ENCODE results near the gene MIER2.
"Not testable (repeated sequence)": the region's sequence is repeated elsewhere in the genome, so short reads cannot be mapped to it uniquely, and the experiment has no call there.

The MIER2 gene

DNA sequence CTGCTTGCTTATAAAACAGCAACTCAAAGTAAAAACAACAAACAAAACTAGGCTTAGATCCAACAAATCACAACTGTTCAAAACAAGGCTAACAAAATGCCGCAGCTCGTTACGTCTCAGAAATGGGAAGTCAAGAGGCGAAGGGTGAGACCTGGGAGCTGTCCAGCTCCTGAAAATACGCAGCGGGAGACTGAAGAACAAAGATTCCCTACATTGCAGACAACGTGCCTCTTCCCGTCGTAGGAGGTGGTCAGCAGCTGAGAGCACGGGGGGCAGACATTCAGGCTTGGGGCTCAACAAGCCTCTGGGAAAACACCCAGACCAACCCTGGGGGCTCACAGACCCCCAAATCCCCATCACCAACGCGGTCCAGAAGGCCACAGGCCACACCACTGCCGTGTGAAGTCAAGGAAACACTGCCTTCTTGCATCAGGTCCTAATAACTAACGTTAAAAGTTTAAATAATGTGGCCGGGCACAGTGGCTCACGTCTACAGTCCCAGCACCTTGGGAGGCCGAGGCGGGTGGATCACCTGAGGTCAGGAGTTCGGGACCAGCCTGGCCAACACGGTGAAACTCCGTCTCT, 66.9 kb downstream of the MIER2 start:
- no peak for TF ChIP-seq CTCF (IDR thresholded peaks at IDR 0.05; ENCODE audit: insufficient read depth, low read depth, low read length, missing control alignments)
- H3K4me3 ChIP-seq (ENCODE audit: low read depth, low read length) = no peak overlapping the region
- no peak for DNase-seq (ENCODE audit: low read depth)

DNA sequence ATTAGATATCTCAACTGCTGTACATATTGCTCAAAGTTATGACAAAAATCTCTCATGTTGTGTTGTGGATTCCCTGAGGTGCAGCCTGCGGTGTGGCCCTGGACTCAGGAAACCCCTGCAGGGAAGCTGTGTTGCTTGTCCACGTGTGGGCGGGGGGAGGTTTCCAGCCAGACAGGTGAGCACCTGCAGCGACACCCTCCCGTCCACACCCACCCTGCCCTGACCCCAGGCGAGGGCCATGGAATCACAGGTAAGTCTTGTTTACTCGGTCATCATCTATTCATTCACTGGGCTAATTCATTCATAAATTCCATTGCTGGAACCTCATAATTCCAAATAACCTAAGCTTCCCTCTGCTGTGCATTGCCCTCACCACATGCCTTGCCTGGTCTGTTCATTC, 67.5 kb downstream of the MIER2 start:
- H3K4me3 ChIP-seq (ENCODE audit: low read depth, low read length) = no peak overlapping the region
- no peak for TF ChIP-seq CTCF (IDR thresholded peaks at IDR 0.05; ENCODE audit: insufficient read depth, low read depth, low read length, missing control alignments)
- no peak for DNase-seq (ENCODE audit: low read depth)

DNA sequence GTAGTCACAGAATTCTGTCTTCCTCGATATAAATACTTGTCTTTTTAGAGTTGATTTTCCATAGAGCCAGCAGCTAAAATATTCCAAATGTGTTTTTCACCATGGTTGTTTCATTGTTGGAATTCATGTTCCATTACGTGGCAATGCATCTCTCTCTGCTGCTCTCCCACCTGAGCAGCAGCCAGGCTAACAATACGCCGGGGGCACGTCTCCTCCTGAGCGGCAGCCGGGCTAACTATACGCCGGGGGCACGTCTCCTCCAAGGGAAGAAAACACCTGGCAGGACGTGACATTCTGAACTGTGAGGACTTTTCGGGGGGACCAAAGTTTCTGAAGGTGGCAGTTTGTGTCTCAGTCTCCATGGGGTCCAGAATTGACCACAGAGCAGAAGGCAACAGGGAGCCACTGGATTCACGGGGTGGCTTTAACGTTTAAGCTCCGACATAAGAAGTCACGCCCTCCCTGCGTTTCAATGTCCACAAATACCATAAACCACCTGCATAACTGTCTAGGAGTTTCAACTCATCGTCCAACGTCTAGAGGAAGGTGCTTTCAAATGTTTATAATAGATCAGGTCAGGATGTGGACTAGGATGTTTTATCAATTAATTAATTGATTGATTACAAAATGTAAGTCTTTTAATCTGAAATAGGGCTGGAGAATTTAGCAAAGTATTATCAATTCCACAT, 68.5 kb downstream of the MIER2 start:
- no peak for DNase-seq (ENCODE audit: low read depth)
- no peak overlapping the region for H3K4me3 ChIP-seq (ENCODE audit: low read depth, low read length)
- TF ChIP-seq CTCF (IDR thresholded peaks at IDR 0.05; ENCODE audit: insufficient read depth, low read depth, low read length, missing control alignments) = no peak

DNA sequence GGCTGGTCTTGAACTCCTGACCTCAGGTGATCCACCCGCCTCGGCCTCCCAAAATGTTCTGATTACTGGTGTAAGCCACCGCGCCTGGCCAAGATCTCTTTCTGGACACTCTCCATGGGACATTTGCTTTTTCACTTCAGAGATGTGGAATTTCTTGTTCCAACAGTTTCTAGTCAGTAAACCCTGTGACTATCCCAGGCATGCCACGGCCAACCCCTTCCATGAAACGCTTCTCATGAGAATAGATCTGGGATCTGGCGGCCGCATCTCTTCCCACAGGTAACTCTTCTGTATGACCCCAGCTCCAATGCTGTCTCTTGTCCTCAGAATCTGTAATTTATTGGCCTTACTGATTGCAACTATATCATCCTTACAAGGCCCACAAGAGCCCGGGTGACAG, 69.6 kb downstream of the MIER2 start:
- TF ChIP-seq CTCF (IDR thresholded peaks at IDR 0.05; ENCODE audit: insufficient read depth, low read depth, low read length, missing control alignments) = no peak
- DNase-seq (ENCODE audit: low read depth) = no peak
- no peak overlapping the region for H3K4me3 ChIP-seq (ENCODE audit: low read depth, low read length)

DNA sequence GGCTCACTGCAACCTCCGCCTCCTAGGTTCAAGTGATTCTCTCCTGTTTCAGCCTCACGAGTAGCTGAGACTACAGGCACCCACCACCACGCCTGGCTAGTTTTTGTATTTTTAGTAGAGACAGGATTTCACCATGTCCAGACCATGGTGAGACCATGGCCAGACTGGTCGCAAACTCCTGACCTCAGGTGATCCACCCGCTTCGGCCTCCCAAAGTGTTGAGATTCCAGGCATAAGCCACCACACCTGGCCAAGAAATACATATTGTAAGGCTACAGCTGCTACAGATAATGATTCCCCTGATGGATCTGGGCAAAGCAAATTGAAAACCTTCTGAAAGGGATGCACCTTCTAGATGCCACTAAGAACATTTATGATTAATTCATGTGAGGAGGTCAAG, 71.2 kb downstream of the MIER2 start:
- no peak overlapping the region for H3K4me3 ChIP-seq (ENCODE audit: low read depth, low read length)
- TF ChIP-seq CTCF (IDR thresholded peaks at IDR 0.05; ENCODE audit: insufficient read depth, low read depth, low read length, missing control alignments) = no peak
- DNase-seq (ENCODE audit: low read depth) = no peak

DNA sequence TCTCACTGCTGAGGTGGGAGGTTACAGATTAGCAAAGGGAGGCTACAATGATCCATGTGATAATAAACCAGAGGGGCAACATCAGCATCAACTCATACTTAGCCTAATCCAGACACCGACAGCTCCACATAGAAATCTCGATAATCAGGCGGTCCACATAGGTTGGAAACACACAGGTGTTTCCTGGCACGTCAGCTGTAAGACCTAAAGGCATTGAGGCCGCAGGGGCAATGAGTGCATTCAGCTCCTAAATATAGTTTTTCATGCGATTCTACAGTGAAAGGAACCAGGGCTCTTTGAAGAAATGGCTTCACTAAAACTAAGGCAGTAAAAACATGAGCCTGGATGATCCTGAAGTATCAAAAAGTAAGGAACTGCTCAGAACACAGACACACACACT, 72.7 kb downstream of the MIER2 start:
- no peak for DNase-seq (ENCODE audit: low read depth)
- TF ChIP-seq CTCF (IDR thresholded peaks at IDR 0.05; ENCODE audit: insufficient read depth, low read depth, low read length, missing control alignments) = no peak
- H3K4me3 ChIP-seq (ENCODE audit: low read depth, low read length) = no peak overlapping the region

- not testable (repeated sequence) for DNase-seq (ENCODE audit: low read depth); H3K4me3 ChIP-seq (ENCODE audit: low read depth, low read length)
These were observed 73.8 kb downstream of the MIER2 start for GRCh38 chr19:270766-271318.
